HepG2 (cell line): Measurements from ENCODE around the gene ATP11B. TPM values are rescaled to one million over a fixed set of nuclear protein-coding genes. Genes with fewer than 3 reads are reported as not detected.

ENCODE experiments used
- ATAC-seq: fragments of 200-7000 bp; cut with Tn5 transposase; 3 replicates; pipeline ENCODE4 v1.9.1; 2020; ENCODE audit warnings: mild to moderate bottlenecking, moderate library complexity
- BruUV-seq: library from RNA; stranded (reverse); fragments of 400-500 nt; replicated peaks from 2 replicates; lab custom pipeline; 2021; lab: Mats Ljungman, UMichigan
- CTCF ChIA-PET: fragments of 300-600 bp; formaldehyde crosslinking; extraction: SDS; loops from one replicate; lab custom pipeline; 2021; ENCODE audit warnings: low total read pairs, inconsistent platforms, low intra/inter-chr PET ratio; lab: Yijun Ruan, JAX
- POLR2A ChIA-PET: fragments of 350-600 bp; sonication (Branson Sonifier 250); formaldehyde crosslinking; loops from one replicate; lab custom pipeline; 2020; ENCODE audit warnings: antibody characterized with exemption, inconsistent platforms; lab: Yijun Ruan, JAX
- DNase-seq: peaks from one replicate; pipeline ENCODE4 v3.0.0-alpha.2; 2015; ENCODE audit warnings: low spot score
- FAIRE-seq: peaks from 3 replicates; lab custom pipeline; 2011; peaks lifted over from hg19 to GRCh38; lab: Jason Lieb, UNC
- H2AFZ ChIP-seq: one replicate; pipeline ENCODE4 v1.6.1; 2011; ENCODE audit warnings: low read length, inconsistent platforms
- H3K27ac ChIP-seq: fragments of 300-600 bp; 3 replicates; pipeline ENCODE4 v1.8.0; 2011; ENCODE audit warnings: mixed run types, mild to moderate bottlenecking, mixed read lengths, low read length, inconsistent platforms; ENCODE audit not compliant: insufficient read depth; ENCODE audit errors: extremely low read length
- H3K27me3 ChIP-seq, 2 experiments: fragments of 200-600 bp in 1 of 2; 2 replicates in 1 of 2; 3 replicates in 1 of 2; pipeline versions ENCODE4 v1.6.0 to v1.8.0; 2011; ENCODE audit warnings: low read length in 2 of 2, mild to moderate bottlenecking in 2 of 2, moderate library complexity in 2 of 2, inconsistent platforms in 1 of 2; ENCODE audit not compliant: insufficient read depth in 2 of 2, control insufficient read depth in 1 of 2
- H3K36me3 ChIP-seq, 2 experiments: fragments of 200-600 bp in 1 of 2; replicated peaks in 1 of 2; 2 replicates in 1 of 2; 3 replicates in 1 of 2; pipeline versions ENCODE4 v1.5.1 to v1.8.0; 2011; ENCODE audit warnings: low read length in 2 of 2, inconsistent platforms in 1 of 2; ENCODE audit not compliant: insufficient read depth in 2 of 2, control insufficient read depth in 1 of 2
- H3K4me1 ChIP-seq: 2 replicates; pipeline ENCODE4 v1.5.1; 2012; ENCODE audit warnings: low read length, inconsistent platforms; ENCODE audit not compliant: insufficient read depth
- H3K4me2 ChIP-seq: 2 replicates; pipeline ENCODE4 v1.6.0; 2011; ENCODE audit warnings: low read depth, low read length, inconsistent platforms
- H3K4me3 ChIP-seq, 3 experiments: fragments of 200-600 bp in 1 of 3; sonication (generic), shearing (Covaris generic) in 1 of 3; replicated peaks in 1 of 3; 2 replicates each; pipeline ENCODE4 v1.5.1; 2011 to 2016; ENCODE audit warnings: low read length in 3 of 3, inconsistent platforms in 2 of 3, low read depth in 2 of 3, mild to moderate bottlenecking in 2 of 3, control low read depth in 1 of 3, mixed read lengths in 1 of 3; ENCODE audit not compliant: insufficient read depth in 1 of 3
- H3K79me2 ChIP-seq: one replicate; pipeline ENCODE4 v1.6.1; 2011; ENCODE audit warnings: low read length, inconsistent platforms; ENCODE audit not compliant: insufficient read depth
- H3K9ac ChIP-seq: 2 replicates; pipeline ENCODE4 v1.6.0; 2011; ENCODE audit warnings: mild to moderate bottlenecking, low read depth, low read length, inconsistent platforms; ENCODE audit not compliant: insufficient read depth
- H3K9me3 ChIP-seq: 2 replicates; pipeline ENCODE4 v1.5.1; 2012; ENCODE audit warnings: mild to moderate bottlenecking, low read length
- H4K20me1 ChIP-seq: 2 replicates; pipeline ENCODE4 v1.6.0; 2011; ENCODE audit warnings: inconsistent platforms, mild to moderate bottlenecking, low read length, moderate library complexity; ENCODE audit not compliant: insufficient read depth
- DPF2 ChIP-seq: sonication (generic); formaldehyde crosslinking; IDR thresholded peaks from 2 replicates; pipeline ENCODE4 v1.4.0; 2020; ENCODE audit warnings: mild to moderate bottlenecking, low read depth, missing genetic modification reagents, borderline replicate concordance
- ELF1 ChIP-seq: sonication (generic); formaldehyde crosslinking; IDR thresholded peaks from 2 replicates; pipeline ENCODE4 v1.4.0; 2020; ENCODE audit warnings: missing genetic modification reagents
- FOXO4 ChIP-seq: sonication (generic); formaldehyde crosslinking; conservative IDR thresholded peaks from 2 replicates; pipeline ENCODE4 v1.8.1; 2023; ENCODE audit warnings: missing genetic modification reagents
- HDAC6 ChIP-seq: fragments of 200-600 bp; sonication (generic); IDR thresholded peaks from 2 replicates; pipeline ENCODE4 v1.7.0; 2017; ENCODE audit warnings: mild to moderate bottlenecking, antibody characterized with exemption, low read length, low read depth
- HIC2 ChIP-seq: sonication (generic); formaldehyde crosslinking; IDR thresholded peaks from 2 replicates; pipeline ENCODE4 v1.9.0; 2022; ENCODE audit warnings: low read depth, missing genetic modification reagents
- HMG20A ChIP-seq: IDR thresholded peaks from 2 replicates; pipeline ENCODE4 v1.6.1; 2016; ENCODE audit warnings: borderline replicate concordance
- HNRNPK ChIP-seq: fragments of 200-400 bp; formaldehyde crosslinking; IDR thresholded peaks from 2 replicates; pipeline ENCODE4 v1.6.1; 2018; ENCODE audit warnings: low read length, low read depth, moderate library complexity, mild to moderate bottlenecking; ENCODE audit not compliant: poor library complexity, severe bottlenecking
- JUN ChIP-seq: sonication (generic); formaldehyde crosslinking; IDR thresholded peaks from 2 replicates; pipeline ENCODE4 v1.4.0; 2020; ENCODE audit warnings: mild to moderate bottlenecking, missing genetic modification reagents
- KMT2A ChIP-seq: sonication (generic); formaldehyde crosslinking; IDR thresholded peaks from 2 replicates; pipeline ENCODE4 v1.4.0; 2020; ENCODE audit warnings: missing genetic modification reagents
- MEIS2 ChIP-seq: sonication (generic); formaldehyde crosslinking; IDR thresholded peaks from 2 replicates; pipeline ENCODE4 v1.9.0; 2021; ENCODE audit warnings: mild to moderate bottlenecking, missing genetic modification reagents
- TGIF2 ChIP-seq: IDR thresholded peaks from 2 replicates; pipeline ENCODE4 v1.6.1; 2016; ENCODE audit warnings: control low read depth, missing compliant biosample characterization
- ZBTB14 ChIP-seq: sonication (generic); formaldehyde crosslinking; IDR thresholded peaks from 2 replicates; pipeline ENCODE4 v1.4.0; 2020; ENCODE audit warnings: missing genetic modification reagents
- ZNF225 ChIP-seq: sonication (generic); formaldehyde crosslinking; IDR thresholded peaks from 2 replicates; pipeline ENCODE4 v1.4.0; 2020; ENCODE audit warnings: mild to moderate bottlenecking, missing genetic modification reagents
- ZNF501 ChIP-seq: sonication (generic); formaldehyde crosslinking; IDR thresholded peaks from 2 replicates; pipeline ENCODE4 v1.5.1; 2020; ENCODE audit warnings: mild to moderate bottlenecking, moderate library complexity, missing genetic modification reagents
- ZNF766 ChIP-seq: sonication (generic); formaldehyde crosslinking; IDR thresholded peaks from 2 replicates; pipeline ENCODE4 v1.5.0; 2020; ENCODE audit warnings: missing genetic modification reagents, borderline replicate concordance
- WGBS: methylation state at CpG from one replicate; pipeline ENCODE4 v1.1.6; 2017; ENCODE audit warnings: low lambda C conversion rate; 5-methylcytosine and 5-hydroxymethylcytosine counted together
- in situ Hi-C: cut with HindIII; loops from 2 replicates; pipeline ENCODE4 v1.10.0; 2017; ENCODE audit warnings: low pct_unique_long_range_greater_than_20kb; ENCODE audit not compliant: extremely low pct_ligation_motif_present
- intact Hi-C: fragments of 100-400 bp; cut with micrococcal nuclease; formaldehyde crosslinking; loops from one replicate; pipeline ENCODE4 v1.10.0; 2022; ENCODE audit not compliant: unreplicated experiment
- polyA plus RNA-seq, 8 experiments: library from polyadenylated mRNA; depleted of rRNA in 3 of 8; stranded (reverse) in 7 of 8; unstranded in 1 of 8; fragments of >200 nt; fragmentation: Illumina TruSeq in 4 of 8; extraction: Trizol in 4 of 8; gene quantifications; 2 replicates each; pipeline versions ENCODE4 v1.2.1 to v1.2.3, GENCODE V29; 2011 to 2016; ENCODE audit warnings: low read depth in 4 of 8, missing spikeins in 1 of 8, mixed read lengths in 1 of 8; ENCODE audit not compliant: insufficient read depth in 1 of 8
- total RNA-seq, 5 experiments: library from RNA; depleted of rRNA; stranded (reverse); fragments of >200 nt; fragmentation: Illumina TruSeq; extraction: Trizol; gene quantifications; 2 replicates each; pipeline ENCODE4 v1.2.3, GENCODE V29; 2016; ENCODE audit warnings: low read depth in 1 of 5

Gene ATP11B
- total and polyA plus RNA-seq, 2 of the 13 experiments (the other 11 are each of a cell fraction or from before 2014, with no cell fraction given) = 10.1 to 22.9 TPM

- in situ Hi-C loops = no loop called here
- CTCF ChIA-PET = no interaction called here
These were observed 103.2 kb downstream of the ATP11B start for GRCh38 chr3:182896553-182896952.

GRCh38 chr3:182902236-182902635, 108.9 kb downstream of the ATP11B start:
- Histone ChIP-seq H3K4me1 (no peaks in the 10 kb centered on the region), H3K9me3 (no peaks in the 10 kb centered on the region), H4K20me1 (no peaks in the 10 kb centered on the region), H3K4me2 (no peak overlapping the region), H3K9ac (no peak overlapping the region), H3K27me3 (no peaks in the 10 kb centered on the region), H3K79me2 (no peaks in the 10 kb centered on the region), H3K36me3 (peaks cover 1 to 5% of the 10 kb centered on the region in 2 experiments; a peak in 1 of 5 replicates), H3K27ac (no peak overlapping the region), H2AFZ (no peak overlapping the region), H3K4me3 (no peak overlapping the region)
- in situ Hi-C loops = no loop called here
- CTCF ChIA-PET = no interaction called here
- FAIRE-seq (no peak), ATAC-seq (no peak), DNase-seq (no peak)
- intact Hi-C loops = loop anchor here (10.0 kb wide), 1 partner anchor 187 kb away; no protein-coding TSS in a partner anchor
- BruUV-seq = no TSS peak
- POLR2A ChIA-PET = no interaction called here
- 93% methylated on average over 5 of the region's 5 CpGs for WGBS
- TF ChIP-seq TGIF2 (CRISPR knock-in tag) (no peak), HMG20A (CRISPR knock-in tag) (no peak), HDAC6 (no peak), JUN (no peak), MEIS2 (no peak), ZNF766 (CRISPR knock-in tag) (no peak), FOXO4 (CRISPR knock-in tag) (no peak), ZNF225 (CRISPR knock-in tag) (no peak), HIC2 (no peak), ZBTB14 (no peak), ELF1 (CRISPR knock-in tag) (no peak), DPF2 (CRISPR knock-in tag) (no peak), KMT2A (CRISPR knock-in tag) (no peak)

More at GRCh38 chr3:182896553-182896952, 103.2 kb downstream of the ATP11B start:
- ATAC-seq (no peak; the same call in 2 of the 3 replicates), FAIRE-seq (no peak), DNase-seq (no peak)
- POLR2A ChIA-PET = no interaction called here
- Histone ChIP-seq H3K9ac (no peak overlapping the region), H3K36me3 (peaks cover 0 to 5% of the 10 kb centered on the region in 2 experiments; a peak in 1 of 5 replicates), H3K27ac (peak overlapping the region; percentile 66), H3K79me2 (no peaks in the 10 kb centered on the region), H3K27me3 (no peaks in the 10 kb centered on the region), H3K4me3 (no peak overlapping the region), H4K20me1 (no peaks in the 10 kb centered on the region), H3K4me1 (peaks cover 16% of the 10 kb centered on the region), H3K9me3 (no peaks in the 10 kb centered on the region), H2AFZ (no peak overlapping the region), H3K4me2 (no peak overlapping the region)
- no peak for TF ChIP-seq ZNF501
- no peak for TF ChIP-seq HNRNPK
- intact Hi-C loops = no loop called here
- BruUV-seq = no TSS peak
- WGBS = 59% methylated on average over 2 of the region's 2 CpGs
